HG03159 (cell line): Measurements from ENCODE around the gene DUSP22.
"Not testable (repeated sequence)": the region's sequence is repeated elsewhere in the genome, so short reads cannot be mapped to it uniquely, and the experiment has no call there.

Experiments
- ATAC-seq: cut with Tn5 transposase; IDR thresholded peaks from one replicate; pipeline ENCODE4 v1.9.1; 2021; ENCODE audit warnings: mild to moderate bottlenecking, moderate library complexity; ENCODE audit not compliant: unreplicated experiment

Gene DUSP22

DNA sequence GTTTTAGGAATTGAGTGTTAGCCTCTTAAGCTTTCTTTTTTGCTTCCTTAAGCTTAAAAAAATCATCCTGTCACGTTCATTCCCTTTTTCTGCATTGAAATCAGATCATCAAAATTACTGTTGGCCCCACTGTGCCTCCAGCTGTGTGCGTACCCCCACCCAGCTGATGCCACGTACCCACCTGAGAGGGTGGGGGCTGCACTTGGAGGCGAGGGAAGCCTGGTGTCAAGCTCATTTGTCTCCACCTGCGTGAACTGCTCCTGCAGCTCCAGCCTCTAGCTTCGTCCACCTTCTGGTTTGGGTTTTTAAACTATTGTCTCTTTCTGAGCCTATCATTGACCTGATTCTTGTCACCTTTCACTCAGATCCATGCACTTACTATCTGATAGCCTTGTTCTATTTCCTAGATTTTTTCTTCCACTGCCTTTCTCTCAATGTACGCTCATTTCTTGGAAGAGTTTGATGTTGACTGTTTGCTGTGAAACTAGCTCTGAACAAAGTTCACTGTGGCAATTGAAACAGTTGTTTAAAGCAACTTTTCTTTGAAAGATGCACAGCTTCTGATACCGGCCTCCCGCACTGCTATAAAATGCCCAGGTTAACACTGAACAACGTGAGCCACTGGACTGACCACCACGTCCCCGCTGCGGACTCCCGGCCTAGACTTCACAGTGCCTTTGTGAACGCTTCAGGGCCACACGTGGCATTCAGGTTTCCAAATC lies 69.3 kb downstream of the DUSP22 start:
- ATAC-seq: no peak

DNA sequence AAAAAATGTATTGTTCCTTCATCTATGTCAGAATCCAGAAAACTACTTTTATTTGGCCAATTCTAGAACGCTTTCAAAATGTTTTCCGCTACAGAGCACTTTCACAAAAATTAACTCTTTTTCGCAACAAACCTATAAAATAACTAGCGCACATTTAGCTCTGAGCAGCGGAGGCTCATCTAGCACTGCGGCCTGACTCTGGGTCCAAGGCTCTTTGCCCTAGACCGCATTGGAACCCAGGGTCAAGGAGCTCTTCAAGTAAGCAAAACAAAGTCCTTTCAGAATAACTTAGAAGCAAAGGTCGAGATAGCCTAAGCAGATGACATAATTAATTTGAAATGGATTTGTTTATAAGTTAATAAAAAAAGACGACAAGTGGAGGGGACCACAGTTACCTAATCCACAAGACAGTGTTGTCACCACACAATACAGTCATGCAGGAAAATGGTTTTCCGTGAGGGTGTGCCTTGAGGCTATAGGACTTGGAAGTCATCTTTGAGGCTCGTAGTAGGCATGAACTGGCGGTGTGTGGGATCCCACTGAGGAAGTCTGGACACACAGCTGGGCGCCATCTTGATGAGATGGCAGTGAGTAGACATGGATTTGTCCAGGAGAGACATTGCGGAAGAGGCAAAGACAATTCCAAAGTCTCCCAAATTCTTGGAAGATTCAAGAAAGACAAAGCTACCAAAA lies 70.1 kb downstream of the DUSP22 start:
- ATAC-seq: no peak

DNA sequence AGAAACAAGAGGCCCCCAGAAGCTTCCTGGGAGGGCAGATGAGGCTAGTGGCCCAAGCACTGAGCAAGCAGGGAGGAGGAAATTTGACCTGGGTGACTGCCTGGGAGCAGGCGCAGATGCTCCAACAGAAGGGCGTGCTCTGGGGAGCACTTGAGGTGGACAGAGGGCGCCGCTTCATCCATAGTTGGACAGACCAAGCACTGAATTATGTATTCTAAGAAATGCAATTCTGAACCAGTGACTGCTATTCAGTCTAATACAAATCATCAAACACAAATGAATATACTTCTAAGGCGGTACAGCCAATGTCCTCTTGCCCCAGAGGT lies 70.6 kb downstream of the DUSP22 start:
- ATAC-seq: no peak

GRCh38 chr6:363291-363690 lies 71.0 kb downstream of the DUSP22 start:
- no peak for ATAC-seq

DNA sequence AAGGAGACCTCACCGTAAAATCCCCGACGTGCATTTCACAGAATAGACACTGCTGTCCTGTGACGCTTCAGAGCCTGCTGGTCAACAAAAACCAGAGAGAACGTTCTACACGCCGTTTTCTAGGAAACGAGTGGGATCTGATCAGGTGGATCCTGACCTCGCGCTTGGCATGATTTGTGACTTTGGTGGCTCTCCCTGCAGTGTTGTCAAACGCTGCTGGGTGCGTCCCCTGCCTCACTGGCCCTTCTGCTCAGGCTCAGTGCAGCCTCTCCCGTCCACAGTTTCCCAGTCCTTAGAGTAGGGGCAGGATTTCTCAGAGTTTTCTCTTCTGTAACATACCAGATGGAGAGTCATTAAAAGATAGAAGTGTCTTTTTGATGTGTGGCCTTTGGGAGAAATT lies 71.6 kb downstream of the DUSP22 start:
- ATAC-seq: no peak

DNA sequence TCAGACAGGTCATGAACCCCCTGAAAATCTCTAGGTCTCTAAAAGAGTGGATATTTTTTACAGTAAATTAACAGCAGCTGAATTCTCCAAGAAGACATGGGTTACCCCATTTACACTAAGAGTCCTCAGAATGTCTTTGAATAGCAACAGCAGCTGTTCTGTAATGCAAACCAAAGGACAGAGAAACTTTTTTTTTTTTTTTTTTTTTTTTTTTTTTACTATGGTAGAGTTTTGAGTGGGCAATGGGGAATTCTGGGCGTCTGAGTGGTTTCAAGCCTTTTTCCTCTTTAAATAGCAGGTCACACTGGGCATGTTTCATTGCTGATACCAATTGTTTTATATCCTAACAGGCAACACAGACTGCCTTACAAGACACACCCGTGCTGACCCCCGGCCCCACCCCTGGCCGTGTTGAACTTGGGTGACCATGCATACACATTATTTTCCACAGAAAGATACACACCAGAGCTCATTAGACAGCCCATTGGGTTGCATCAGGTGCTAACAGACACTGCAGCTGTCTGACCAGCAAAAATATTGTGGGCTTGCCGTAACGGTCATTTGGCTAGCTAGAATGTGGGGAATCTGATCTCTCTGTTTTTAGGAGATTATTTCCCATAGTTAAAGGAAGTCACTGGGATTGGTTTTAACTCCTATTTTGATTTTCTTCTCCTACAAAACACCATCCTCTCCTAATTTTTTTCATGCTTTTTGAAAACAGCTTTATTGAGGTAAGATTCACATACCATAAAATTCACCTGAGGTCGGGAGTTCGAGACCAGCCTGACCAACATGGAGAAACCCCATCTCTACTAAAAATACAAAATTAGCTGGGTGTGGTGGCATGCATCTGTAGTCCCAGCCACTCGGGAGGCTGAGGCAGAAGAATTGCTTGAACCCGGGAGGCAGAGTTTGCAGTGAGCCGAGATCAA lies 72.6 kb downstream of the DUSP22 start:
- no peak for ATAC-seq

- no peak for ATAC-seq
Measured at GRCh38 chr6:365835-366234, 73.5 kb downstream of the DUSP22 start.

GRCh38 chr6:366389-367297 lies 74.4 kb downstream of the DUSP22 start:
- no peak for ATAC-seq

- ATAC-seq: no peak
Measured at GRCh38 chr6:367298-367794, 75.1 kb downstream of the DUSP22 start.

- no peak for ATAC-seq
Measured at GRCh38 chr6:367891-368630, 75.8 kb downstream of the DUSP22 start.

GRCh38 chr6:369559-370431 lies 77.5 kb downstream of the DUSP22 start:
- ATAC-seq: no peak

GRCh38 chr6:370555-370954 lies 78.3 kb downstream of the DUSP22 start:
- no peak for ATAC-seq

- not testable (repeated sequence) for ATAC-seq
Measured at GRCh38 chr6:371851-372250, 79.6 kb downstream of the DUSP22 start.

- ATAC-seq: no peak
Measured at GRCh38 chr6:372336-372911, 80.1 kb downstream of the DUSP22 start.

GRCh38 chr6:373031-373430 lies 80.7 kb downstream of the DUSP22 start:
- no peak for ATAC-seq

GRCh38 chr6:373773-374724 lies 81.8 kb downstream of the DUSP22 start:
- ATAC-seq: no peak

DNA sequence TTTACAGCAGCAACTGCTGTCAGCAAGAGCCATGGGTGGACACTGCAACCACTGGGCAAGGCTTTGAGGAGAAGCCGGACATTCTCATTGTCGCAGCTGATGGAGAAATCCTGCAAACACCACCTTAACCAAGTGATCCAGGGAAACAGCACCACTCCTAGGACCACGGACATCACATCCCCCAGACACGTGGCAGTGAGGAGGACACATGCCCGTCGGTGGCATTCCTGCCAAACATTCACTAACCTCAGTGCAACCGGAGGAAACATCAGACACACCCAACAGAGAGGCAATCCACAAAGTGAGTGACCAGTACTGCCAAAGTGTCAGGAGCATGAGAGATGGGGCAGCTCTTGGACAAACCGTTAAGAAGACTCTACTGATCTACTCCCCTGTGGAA lies 82.7 kb downstream of the DUSP22 start:
- ATAC-seq: no peak
